Islet of Langerhans (tissue), 1 donor: ENCODE data around the gene RHPN2.
"Not testable (repeated sequence)": the region's sequence is repeated elsewhere in the genome, so short reads cannot be mapped to it uniquely, and the experiment has no call there.

Experiments used
- FAIRE-seq: peaks from one replicate; lab custom pipeline; 2011; peaks lifted over from hg19 to GRCh38; lab: Jason Lieb, UNC

RHPN2 gene

DNA sequence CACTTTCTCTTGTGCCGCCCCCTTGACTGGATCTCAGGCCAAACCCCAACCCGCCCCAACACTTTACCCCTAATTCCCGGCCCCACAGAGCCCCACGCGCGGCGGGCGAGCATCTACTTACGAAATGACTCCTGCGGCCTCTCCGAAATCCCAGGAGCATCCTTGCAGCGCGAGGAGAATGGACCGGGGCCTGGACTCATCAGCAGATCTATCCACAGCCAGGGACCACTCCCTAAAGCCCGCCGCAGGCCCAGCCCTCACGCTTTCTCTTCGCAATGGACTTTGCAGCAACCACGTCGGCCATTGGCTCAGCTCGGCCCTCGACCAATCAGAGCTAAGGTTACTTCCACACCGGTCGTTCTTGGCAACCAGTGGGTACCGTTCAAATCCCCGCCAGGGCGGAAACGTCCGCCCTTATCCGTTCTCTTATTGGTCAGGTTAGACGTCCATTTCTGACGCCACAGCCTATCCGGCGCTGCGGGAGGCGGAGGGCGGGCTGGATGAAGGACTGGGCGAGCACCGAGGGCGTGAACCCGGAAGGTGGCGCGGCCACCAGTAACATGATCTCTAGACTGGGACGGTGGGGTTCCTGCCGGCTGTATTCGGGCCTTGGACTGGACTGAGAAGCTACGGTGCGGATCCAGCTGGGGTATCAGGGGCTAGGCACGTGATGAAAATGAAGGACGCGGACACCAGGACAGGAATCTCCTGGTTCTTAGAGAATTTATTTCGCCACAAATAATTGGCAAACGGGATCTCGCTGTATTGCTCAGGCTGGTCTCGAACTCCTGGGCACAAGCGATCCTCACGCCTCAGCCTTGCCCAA, 92.8 kb downstream of the RHPN2 start, which contains the start of the genes CEP89 and FAAP24:
Gene CEP89, minus strand, starts transcription at position 244 of the 826 bp plus-strand sequence. Its CDS starts 84 bp downstream, at position 160.
Gene FAAP24, plus strand, starts transcription at position 528 of the 826 bp plus-strand sequence. CDS start 955 bp downstream, outside the sequence.
- peak; percentile 98 for FAIRE-seq

GRCh38 chr19:32971012-32971595, 93.6 kb downstream of the RHPN2 start:
- no peak for FAIRE-seq

GRCh38 chr19:32969549-32969948, 95.1 kb downstream of the RHPN2 start:
- FAIRE-seq, result no peak

GRCh38 chr19:32966750-32967149, 97.9 kb downstream of the RHPN2 start:
- no peak for FAIRE-seq

DNA sequence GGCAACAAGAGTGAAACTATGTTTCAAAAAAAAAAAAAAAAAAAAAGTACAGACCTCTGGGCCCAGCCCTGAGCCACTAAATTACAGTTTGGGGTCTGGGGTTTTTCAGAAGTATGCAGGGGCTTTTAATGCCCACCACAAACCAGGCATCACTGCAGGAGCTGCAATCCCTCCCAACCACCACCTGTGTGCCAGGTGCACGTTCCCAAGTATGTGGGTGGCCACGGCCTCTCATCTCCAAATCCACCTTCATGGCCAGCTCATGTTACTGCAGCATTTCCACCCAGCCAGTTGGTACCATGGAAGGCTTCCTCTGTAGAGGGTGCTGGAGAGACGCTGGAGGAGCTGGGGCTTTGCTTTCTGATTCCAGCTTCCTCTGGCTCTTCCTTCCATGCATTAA, 119.4 kb downstream of the RHPN2 start:
- FAIRE-seq, result no peak

DNA sequence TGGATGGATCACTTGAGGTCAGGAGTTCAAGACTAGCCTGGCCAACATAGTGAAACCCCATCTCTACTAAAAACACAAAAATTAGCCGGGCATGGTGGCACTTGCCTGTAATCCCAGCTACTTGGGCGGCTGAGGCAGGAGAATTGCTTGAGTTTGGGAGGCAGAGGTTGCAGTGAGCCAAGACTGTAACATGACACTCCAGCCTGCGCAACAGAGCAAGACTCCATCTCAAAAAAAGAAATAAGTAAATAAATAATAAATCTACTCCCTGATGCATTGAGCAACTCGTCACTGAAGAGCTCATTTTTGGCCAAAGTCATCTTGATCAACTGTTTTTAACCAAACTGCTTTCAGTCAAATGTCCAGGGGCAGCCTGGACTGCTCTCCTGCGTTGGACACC, 123.4 kb downstream of the RHPN2 start:
- FAIRE-seq, result not testable (repeated sequence)

- FAIRE-seq, result no peak
Measured at GRCh38 chr19:32936065-32936464, 128.6 kb downstream of the RHPN2 start.

DNA sequence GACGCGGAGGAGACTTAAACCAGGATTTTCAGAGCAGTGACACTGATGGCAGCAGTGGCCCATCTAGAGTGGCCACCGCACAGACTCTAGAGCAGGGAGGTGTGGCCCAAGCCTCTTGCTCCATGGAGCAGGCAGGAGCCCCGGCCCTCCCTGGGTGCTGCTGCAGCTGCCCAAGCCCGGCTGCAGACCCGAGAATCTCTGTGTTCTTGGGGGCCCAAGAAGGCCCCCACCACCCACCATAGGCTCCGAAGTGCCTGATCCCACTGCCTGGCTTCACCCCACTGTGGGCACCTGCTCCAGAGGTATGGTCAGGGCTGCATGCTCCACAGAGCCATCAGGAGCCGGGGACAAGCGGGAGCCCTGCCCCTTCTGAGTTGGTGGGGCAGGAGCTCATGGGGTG, 129.1 kb downstream of the RHPN2 start:
- FAIRE-seq, result no peak

DNA sequence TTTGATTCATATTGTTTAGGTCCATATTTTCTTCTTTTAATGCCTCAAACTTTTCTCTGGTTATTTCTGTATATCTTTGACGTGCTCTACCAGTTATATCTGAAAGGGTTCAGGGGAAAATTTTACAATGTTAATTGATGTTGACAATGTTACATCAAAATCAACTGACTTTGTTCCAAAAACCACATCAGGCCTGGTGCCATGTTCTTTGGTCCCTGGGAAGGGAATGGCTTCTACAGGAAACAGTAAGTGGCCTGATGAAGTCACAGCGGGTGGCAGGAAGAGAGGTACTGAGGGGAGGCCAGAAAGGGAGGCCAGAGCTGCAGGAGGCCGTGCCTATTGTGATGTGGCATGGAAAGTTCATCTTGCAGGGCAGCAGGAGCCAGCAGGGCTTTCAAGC, 131.1 kb downstream of the RHPN2 start:
- no peak for FAIRE-seq

GRCh38 chr19:32930567-32930966, 134.1 kb downstream of the RHPN2 start:
- FAIRE-seq, result no peak

DNA sequence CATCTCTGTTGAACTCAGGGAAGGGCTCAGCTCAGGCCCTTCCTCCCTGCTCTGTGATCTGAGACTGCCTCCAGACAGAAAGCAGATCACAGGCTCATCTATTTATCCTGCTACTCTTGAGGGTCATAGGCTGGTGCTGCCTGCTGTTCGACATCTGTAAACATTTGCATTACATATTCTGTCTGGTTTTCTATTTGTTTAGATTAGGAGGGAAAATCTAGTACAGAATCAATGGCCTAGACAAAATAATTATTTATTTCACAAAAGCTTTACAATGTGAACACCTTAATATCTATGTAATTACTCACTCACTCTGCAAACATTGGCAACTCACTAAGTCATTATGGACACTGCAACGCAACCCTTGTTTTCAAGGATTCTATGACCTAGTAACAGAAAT, 135.9 kb downstream of the RHPN2 start:
- FAIRE-seq, result no peak
